A673 (cell line): Measurements from ENCODE around the gene SGPP1. TPM values are rescaled to one million over a fixed set of nuclear protein-coding genes. Genes with fewer than 3 reads are reported as not detected.

Experiments
- BruUV-seq: library from RNA; stranded (reverse); fragments of 400-500 nt; replicated peaks from 2 replicates; lab custom pipeline; 2021; lab: Mats Ljungman, UMichigan
- CTCF ChIA-PET: fragments of 300-600 bp; sonication (Branson Sonifier 250); formaldehyde crosslinking; loops from one replicate; lab custom pipeline; 2022; ENCODE audit warnings: antibody characterized with exemption; lab: Charles Lee
- POLR2A ChIA-PET: fragments of 300-600 bp; sonication (Branson Sonifier 250); formaldehyde crosslinking; loops from one replicate; lab custom pipeline; 2022; ENCODE audit warnings: antibody characterized with exemption; ENCODE audit not compliant: low non-redundant PET; lab: Charles Lee
- DNase-seq: peaks from one replicate; pipeline ENCODE4 v3.0.0-alpha.2; 2015; ENCODE audit warnings: low spot score
- H3K27ac ChIP-seq: fragments of 200-600 bp; sonication (generic); 2 replicates; pipeline ENCODE4 v1.5.1; 2016; ENCODE audit warnings: mixed run types, low read depth, mild to moderate bottlenecking, mixed read lengths, antibody characterized with exemption, low read length; ENCODE audit not compliant: poor library complexity, severe bottlenecking
- H3K27me3 ChIP-seq: fragments of 200-600 bp; sonication (generic); replicated peaks from 2 replicates; pipeline ENCODE4 v1.6.1; 2017; ENCODE audit warnings: mixed run types, low read depth, mild to moderate bottlenecking, mixed read lengths, antibody characterized with exemption, low read length; ENCODE audit not compliant: insufficient read depth, poor library complexity
- H3K36me3 ChIP-seq: fragments of 200-600 bp; sonication (generic); 2 replicates; pipeline ENCODE4 v1.6.1; 2016; ENCODE audit warnings: mixed run types, mild to moderate bottlenecking, mixed read lengths, antibody characterized with exemption, low read length; ENCODE audit not compliant: insufficient read depth, poor library complexity, severe bottlenecking
- H3K4me1 ChIP-seq: fragments of 200-600 bp; sonication (generic); 2 replicates; pipeline ENCODE4 v1.6.1; 2017; ENCODE audit warnings: mixed run types, mild to moderate bottlenecking, mixed read lengths, antibody characterized with exemption, low read length; ENCODE audit not compliant: insufficient read depth, poor library complexity, severe bottlenecking
- H3K4me3 ChIP-seq: fragments of 200-600 bp; sonication (generic); 2 replicates; pipeline ENCODE4 v1.5.1; 2016; ENCODE audit warnings: low read depth, mixed run types, mild to moderate bottlenecking, mixed read lengths, low read length; ENCODE audit not compliant: poor library complexity, severe bottlenecking
- H3K9me3 ChIP-seq: fragments of 200-600 bp; sonication (generic); 2 replicates; pipeline ENCODE4 v1.6.1; 2016; ENCODE audit warnings: mixed run types, low read depth, mild to moderate bottlenecking, mixed read lengths, antibody characterized with exemption, low read length; ENCODE audit not compliant: poor library complexity, severe bottlenecking
- CTCF ChIP-seq: fragments of 300-800, 200-600 bp; sonication (generic); conservative IDR thresholded peaks from 2 replicates; pipeline ENCODE4 v1.5.1; 2017; ENCODE audit warnings: low read depth, mild to moderate bottlenecking, antibody characterized with exemption, low read length, moderate library complexity, mixed read lengths
- EZH2 ChIP-seq: fragments of 200-600 bp; sonication (generic); IDR thresholded peaks from 2 replicates; pipeline ENCODE4 v1.6.1; 2017; ENCODE audit warnings: borderline replicate concordance, low read depth, mild to moderate bottlenecking, mixed read lengths, antibody characterized with exemption, low read length; ENCODE audit not compliant: poor library complexity, severe bottlenecking
- intact Hi-C: fragments of 100-400 bp; cut with micrococcal nuclease; formaldehyde crosslinking; loops from one replicate; pipeline ENCODE4 v1.10.0; 2022; ENCODE audit not compliant: unreplicated experiment
- total RNA-seq: library from RNA; stranded (reverse); gene quantifications from 2 replicates; pipeline ENCODE4 v1.2.3, GENCODE V29; 2021

The SGPP1 gene
- total RNA-seq, 1 experiment from 2014 or later = 13.5 TPM

GRCh38 chr14:63713764-63714163, 14.1 kb downstream of the SGPP1 start:
- Histone ChIP-seq H3K4me3 (no peak overlapping the region), H3K9me3 (peaks cover 26% of the 10 kb centered on the region), H3K27ac (no peak overlapping the region), H3K36me3 (no peaks in the 10 kb centered on the region), H3K27me3 (no peaks in the 10 kb centered on the region), H3K4me1 (no peaks in the 10 kb centered on the region)
- CTCF ChIA-PET = no interaction called here
- POLR2A ChIA-PET = no interaction called here
- no TSS peak for BruUV-seq
- no peak for TF ChIP-seq EZH2
- no peak for TF ChIP-seq CTCF
- DNase-seq = no peak
- intact Hi-C loops = no loop called here

DNA sequence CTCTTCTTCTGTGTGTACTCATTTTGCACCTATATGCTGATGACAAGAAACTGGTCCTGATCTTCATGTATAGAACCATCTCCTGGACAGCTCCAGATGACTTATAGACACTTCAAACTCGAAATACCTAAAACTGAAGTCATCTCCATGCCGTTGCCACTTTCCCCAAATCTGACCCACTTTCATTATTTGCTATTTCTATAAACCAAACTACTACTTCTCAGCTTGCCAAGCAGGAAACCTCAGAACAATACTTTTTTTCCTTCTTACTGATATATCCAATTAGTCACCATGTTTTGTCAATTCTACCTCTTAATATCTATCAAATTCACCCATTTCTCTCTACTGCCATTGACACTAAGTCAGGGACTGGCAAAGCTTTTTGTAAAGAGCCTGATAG, 14.8 kb downstream of the SGPP1 start:
- intact Hi-C loops = no loop called here
- ChIA-PET CTCF (no interaction called here), POLR2A (no interaction called here)
- Histone ChIP-seq H3K36me3 (no peaks in the 10 kb centered on the region), H3K4me3 (no peak overlapping the region), H3K9me3 (peaks cover 21% of the 10 kb centered on the region), H3K27ac (no peak overlapping the region), H3K27me3 (no peaks in the 10 kb centered on the region), H3K4me1 (no peaks in the 10 kb centered on the region)
- DNase-seq = no peak
- BruUV-seq = no TSS peak
- no peak for TF ChIP-seq CTCF
- TF ChIP-seq EZH2 = no peak

DNA sequence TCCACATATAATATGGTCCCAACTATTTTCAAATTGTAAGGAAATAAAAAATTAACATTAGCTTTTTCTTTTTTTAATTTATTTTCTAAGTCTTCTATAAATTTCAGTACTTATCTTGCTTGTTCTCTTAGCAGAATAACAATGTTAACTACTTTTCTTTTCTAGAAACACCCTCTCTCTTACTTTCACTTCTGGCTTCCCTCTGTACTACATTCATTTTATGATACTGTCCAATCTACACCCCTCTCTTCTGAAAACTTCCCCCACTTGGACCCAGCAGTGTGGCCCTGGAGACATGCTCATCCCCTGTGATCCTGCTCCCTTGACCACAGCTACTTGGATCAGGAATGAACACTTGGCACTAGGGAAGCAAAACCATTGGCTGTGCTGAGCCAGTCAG, 15.7 kb downstream of the SGPP1 start:
- Histone ChIP-seq H3K4me3 (no peak overlapping the region), H3K36me3 (no peaks in the 10 kb centered on the region), H3K4me1 (no peaks in the 10 kb centered on the region), H3K9me3 (peaks cover 12% of the 10 kb centered on the region), H3K27ac (no peak overlapping the region), H3K27me3 (no peaks in the 10 kb centered on the region)
- POLR2A ChIA-PET = no interaction called here
- intact Hi-C loops = no loop called here
- BruUV-seq = no TSS peak
- no peak for DNase-seq
- CTCF ChIA-PET = no interaction called here
- TF ChIP-seq CTCF (no peak), EZH2 (no peak)
